Measurements from ENCODE around the gene SMPD2.
A peak's percentile ranks its signal among the peaks of the same experiment; 100 is the strongest.

The SMPD2 gene

GRCh38 chr6:109440331-109441068, at the start of gene SMPD2, which contains the start of gene PPIL6:
Gene SMPD2 (plus strand): TSS chr6:109440724. CDS start chr6:109441122, 398 bp downstream.
Gene PPIL6 (minus strand): TSS chr6:109440628. CDS start chr6:109440590, 38 bp downstream.
- DNase-seq: peak; percentile 80

GRCh38 chr6:109393157-109393885, 47.2 kb upstream of the SMPD2 start:
- no peak for DNase-seq

- DNase-seq: no peak
These were observed 46.6 kb upstream of the SMPD2 start for GRCh38 chr6:109393886-109394281.

- no peak for DNase-seq
These were observed 44.3 kb upstream of the SMPD2 start for GRCh38 chr6:109396046-109396718.

- DNase-seq: no peak
These were observed 43.5 kb upstream of the SMPD2 start for GRCh38 chr6:109397020-109397419.

GRCh38 chr6:109406196-109406595, 34.3 kb upstream of the SMPD2 start:
- DNase-seq: no peak

GRCh38 chr6:109411034-109411433, 29.5 kb upstream of the SMPD2 start:
- no peak for DNase-seq

GRCh38 chr6:109417646-109418045, 22.9 kb upstream of the SMPD2 start:
- DNase-seq: no peak

- no peak for DNase-seq
These were observed 19.8 kb upstream of the SMPD2 start for GRCh38 chr6:109420751-109421150.

GRCh38 chr6:109421184-109421583, 19.3 kb upstream of the SMPD2 start:
- DNase-seq: no peak

GRCh38 chr6:109424946-109425345, 15.6 kb upstream of the SMPD2 start:
- DNase-seq: no peak

- no peak for DNase-seq
These were observed 11.5 kb upstream of the SMPD2 start for GRCh38 chr6:109428889-109429477.

- no peak for DNase-seq
These were observed 11.0 kb upstream of the SMPD2 start for GRCh38 chr6:109429496-109429895.

- no peak for DNase-seq
These were observed 6.1 kb upstream of the SMPD2 start for GRCh38 chr6:109434456-109434855.

GRCh38 chr6:109436041-109436440, 4.5 kb upstream of the SMPD2 start:
- no peak for DNase-seq

GRCh38 chr6:109441069-109441816, 719 bp downstream of the SMPD2 start:
- DNase-seq: no peak

- DNase-seq: no peak
These were observed 1.9 kb downstream of the SMPD2 start for GRCh38 chr6:109442393-109442924.

- no peak for DNase-seq
These were observed 3.0 kb downstream of the SMPD2 start for GRCh38 chr6:109443425-109443950.

GRCh38 chr6:109445382-109445781, 4.9 kb downstream of the SMPD2 start:
- no peak for DNase-seq

GRCh38 chr6:109446072-109446471, 5.5 kb downstream of the SMPD2 start:
- no peak for DNase-seq

- DNase-seq: no peak
These were observed 6.0 kb downstream of the SMPD2 start for GRCh38 chr6:109446541-109446940.

GRCh38 chr6:109447087-109447486, 6.6 kb downstream of the SMPD2 start:
- DNase-seq: no peak

Data from activated CD4-positive, CD25-positive, alpha-beta regulatory T cell treated with anti-CD3 and anti-CD28 coated beads, Interleukin-2, amount 50 U/mL, for 72 hours (primary cell).